ENCODE data around the gene BCL7A. TPM values are rescaled to one million over a fixed set of nuclear protein-coding genes. Genes with fewer than 3 reads are reported as not detected.

BCL7A gene
- total and polyA plus RNA-seq, 10 of the 15 experiments (the other 5 are each of a cell fraction or from before 2014, with no cell fraction given), result 0.37 to 17.2 (median 11.7) TPM

DNA sequence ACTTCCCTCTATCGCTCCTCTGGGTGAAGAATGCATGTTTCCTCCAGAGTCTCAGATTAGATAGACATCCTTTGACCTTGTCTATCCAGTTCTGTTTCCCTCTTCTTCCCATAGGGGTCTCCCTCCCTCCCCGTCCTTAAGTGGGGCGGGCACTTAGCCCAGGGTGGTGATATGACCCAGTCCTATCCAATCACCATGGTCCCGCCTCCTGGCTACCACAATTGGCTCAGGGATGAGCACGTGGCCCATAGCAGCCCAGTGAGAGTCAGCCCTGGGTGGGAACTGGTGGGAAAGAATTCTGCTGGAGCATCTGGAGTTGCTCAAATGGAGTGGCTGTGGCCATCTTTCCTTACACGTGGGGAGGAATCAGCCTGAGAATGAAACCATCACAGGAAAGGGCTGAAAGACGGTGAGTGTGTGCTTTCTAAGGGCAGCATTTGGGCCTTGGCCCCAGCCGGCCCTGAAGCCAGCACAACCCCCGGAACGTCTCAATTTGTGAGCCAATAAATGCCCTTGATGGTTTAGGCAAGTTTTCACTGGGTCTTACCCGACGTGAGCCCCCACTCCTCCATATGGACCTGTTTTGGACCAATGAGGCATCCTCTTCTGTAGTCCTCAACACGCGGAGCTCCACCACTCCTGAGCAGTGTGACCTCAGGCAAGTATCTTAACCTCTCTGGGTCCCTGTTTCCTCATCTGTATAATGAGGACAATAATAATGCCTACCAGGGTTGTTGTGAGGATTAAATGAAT is 42.5 kb downstream of the BCL7A start:
- peak; percentile 50 for DNase-seq (ENCODE audit: low read depth, low spot score)
- FAIRE-seq, result peak; percentile 69
- CTCF ChIA-PET, result interaction anchor here (0.9 to 1.5 kb wide), 3 partner anchors 10 to 36 kb away, joined by 3 to 4 read pairs (median 3); no protein-coding TSS in a partner anchor
- TF ChIP-seq, protein P1, sequence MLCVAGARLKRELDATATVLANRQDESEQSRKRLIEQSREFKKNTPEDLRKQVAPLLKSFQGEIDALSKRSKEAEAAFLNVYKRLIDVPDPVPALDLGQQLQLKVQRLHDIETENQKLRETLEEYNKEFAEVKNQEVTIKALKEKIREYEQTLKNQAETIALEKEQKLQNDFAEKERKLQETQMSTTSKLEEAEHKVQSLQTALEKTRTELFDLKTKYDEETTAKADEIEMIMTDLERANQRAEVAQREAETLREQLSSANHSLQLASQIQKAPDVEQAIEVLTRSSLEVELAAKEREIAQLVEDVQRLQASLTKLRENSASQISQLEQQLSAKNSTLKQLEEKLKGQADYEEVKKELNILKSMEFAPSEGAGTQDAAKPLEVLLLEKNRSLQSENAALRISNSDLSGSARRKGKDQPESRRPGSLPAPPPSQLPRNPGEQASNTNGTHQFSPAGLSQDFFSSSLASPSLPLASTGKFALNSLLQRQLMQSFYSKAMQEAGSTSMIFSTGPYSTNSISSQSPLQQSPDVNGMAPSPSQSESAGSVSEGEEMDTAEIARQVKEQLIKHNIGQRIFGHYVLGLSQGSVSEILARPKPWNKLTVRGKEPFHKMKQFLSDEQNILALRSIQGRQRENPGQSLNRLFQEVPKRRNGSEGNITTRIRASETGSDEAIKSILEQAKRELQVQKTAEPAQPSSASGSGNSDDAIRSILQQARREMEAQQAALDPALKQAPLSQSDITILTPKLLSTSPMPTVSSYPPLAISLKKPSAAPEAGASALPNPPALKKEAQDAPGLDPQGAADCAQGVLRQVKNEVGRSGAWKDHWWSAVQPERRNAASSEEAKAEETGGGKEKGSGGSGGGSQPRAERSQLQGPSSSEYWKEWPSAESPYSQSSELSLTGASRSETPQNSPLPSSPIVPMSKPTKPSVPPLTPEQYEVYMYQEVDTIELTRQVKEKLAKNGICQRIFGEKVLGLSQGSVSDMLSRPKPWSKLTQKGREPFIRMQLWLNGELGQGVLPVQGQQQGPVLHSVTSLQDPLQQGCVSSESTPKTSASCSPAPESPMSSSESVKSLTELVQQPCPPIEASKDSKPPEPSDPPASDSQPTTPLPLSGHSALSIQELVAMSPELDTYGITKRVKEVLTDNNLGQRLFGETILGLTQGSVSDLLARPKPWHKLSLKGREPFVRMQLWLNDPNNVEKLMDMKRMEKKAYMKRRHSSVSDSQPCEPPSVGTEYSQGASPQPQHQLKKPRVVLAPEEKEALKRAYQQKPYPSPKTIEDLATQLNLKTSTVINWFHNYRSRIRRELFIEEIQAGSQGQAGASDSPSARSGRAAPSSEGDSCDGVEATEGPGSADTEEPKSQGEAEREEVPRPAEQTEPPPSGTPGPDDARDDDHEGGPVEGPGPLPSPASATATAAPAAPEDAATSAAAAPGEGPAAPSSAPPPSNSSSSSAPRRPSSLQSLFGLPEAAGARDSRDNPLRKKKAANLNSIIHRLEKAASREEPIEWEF (IDR thresholded peaks at IDR 0.05; ENCODE audit: insufficient replicate concordance, low read depth, low read length), result no peak
- TF ChIP-seq KDM1A (IDR thresholded peaks at IDR 0.05; ENCODE audit: borderline replicate concordance), result no peak
- TF ChIP-seq CREB1 (IDR thresholded peaks at IDR 0.05; ENCODE audit: low read depth), result 0 out of 2 replicates have a peak, but pooled peaks have one; percentile 8
- TF ChIP-seq HDAC6 (IDR thresholded peaks at IDR 0.05; ENCODE audit: unreplicated experiment), result no peak
- TF ChIP-seq, protein P2, sequence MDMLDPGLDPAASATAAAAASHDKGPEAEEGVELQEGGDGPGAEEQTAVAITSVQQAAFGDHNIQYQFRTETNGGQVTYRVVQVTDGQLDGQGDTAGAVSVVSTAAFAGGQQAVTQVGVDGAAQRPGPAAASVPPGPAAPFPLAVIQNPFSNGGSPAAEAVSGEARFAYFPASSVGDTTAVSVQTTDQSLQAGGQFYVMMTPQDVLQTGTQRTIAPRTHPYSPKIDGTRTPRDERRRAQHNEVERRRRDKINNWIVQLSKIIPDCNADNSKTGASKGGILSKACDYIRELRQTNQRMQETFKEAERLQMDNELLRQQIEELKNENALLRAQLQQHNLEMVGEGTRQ (IDR thresholded peaks at IDR 0.05; ENCODE audit: borderline replicate concordance, low read depth, low read length), result peak; percentile 62
- no peak for TF ChIP-seq NR2C2 (IDR thresholded peaks at IDR 0.05; ENCODE audit: borderline replicate concordance, control insufficient read depth, insufficient read length, low read depth)
- TF ChIP-seq EZH2 (IDR thresholded peaks at IDR 0.05; ENCODE audit: borderline replicate concordance, control insufficient read depth, low read depth, low read length), result no peak
- no peak for TF ChIP-seq SIX5 (IDR thresholded peaks at IDR 0.05; ENCODE audit: low read depth, low read length, severe bottlenecking)
- TF ChIP-seq POLR2AphosphoS5 (IDR thresholded peaks at IDR 0.05; ENCODE audit: low read length), result 0 out of 2 replicates have a peak, but pooled peaks have one; percentile 26
- TF ChIP-seq EGR1 (IDR thresholded peaks at IDR 0.05; ENCODE audit: borderline replicate concordance in 1 of 2, low read depth in 2 of 2, low read length in 2 of 2), result no peak
- TF ChIP-seq HDGF (IDR thresholded peaks at IDR 0.05), result no peak
- 0 out of 2 replicates have a peak, but pooled peaks have one; percentile 21 for TF ChIP-seq POLR2A (IDR thresholded peaks at IDR 0.05; ENCODE audit: low read depth, low read length)
- no peak for TF ChIP-seq FOXM1 (IDR thresholded peaks at IDR 0.05; ENCODE audit: low read depth, low read length)
- TF ChIP-seq ZNF217 (IDR thresholded peaks at IDR 0.05), result no peak
- no peak for TF ChIP-seq SPI1 (IDR thresholded peaks at IDR 0.05; ENCODE audit: borderline replicate concordance, insufficient read depth, low read depth, low read length)
- TF ChIP-seq JUND (IDR thresholded peaks at IDR 0.05; ENCODE audit: low read depth, low read length), result no peak

More for the DNA sequence above, 42.5 kb downstream of the BCL7A start:
- peak overlapping the region; percentile 28; the same call in 1 of the 2 replicates for H3K4me2 ChIP-seq (ENCODE audit: control insufficient read depth, insufficient read depth)
- POLR2A ChIA-PET, result no interaction called here
- RAD21 ChIA-PET (ENCODE audit: unreplicated experiment), result interaction anchor here (1.0 kb wide), 1 partner anchor 176 kb away, joined by 3 read pairs; the partner anchor contains the start of gene PSMD9
- H3K79me2 ChIP-seq (ENCODE audit: control insufficient read depth, insufficient read depth, low read length), result no peaks in the 10 kb centered on the region
- in situ Hi-C loops (cut with MboI) (no loop called here), intact Hi-C loops (cut with micrococcal nuclease; ENCODE audit: unreplicated experiment) (loop anchor here (2.0 kb wide), 1 partner anchor 59 kb away; no protein-coding TSS in a partner anchor)
- peaks cover 0 to 2% of the 10 kb centered on the region in 2 experiments; a peak in 1 of 4 replicates for H3K36me3 ChIP-seq (ENCODE audit: control insufficient read depth in 2 of 2, insufficient read depth in 2 of 2, low read length in 1 of 2)
- peak overlapping the region; percentile 52; the same call in 1 of the 2 replicates for H3K4me3 ChIP-seq
- H3K9me3 ChIP-seq (replicated peaks; ENCODE audit: control insufficient read depth, insufficient read depth, low read length), result no peaks in the 10 kb centered on the region
- TSS peak; percentile 88 for BruUV-seq (replicated peaks)
- ATAC-seq, result peak; percentile 98
- H2AFZ ChIP-seq (ENCODE audit: control insufficient read depth, low read depth, low read length), result peak overlapping the region; percentile 22
- SMC1A ChIA-PET (ENCODE audit: uncharacterized antibody, unreplicated experiment), result interaction anchor here (1.2 kb wide), 1 partner anchor 59 kb away, joined by 3 read pairs; no protein-coding TSS in a partner anchor
- H3K9ac ChIP-seq (ENCODE audit: control insufficient read depth, insufficient read depth, low read length), result no peak overlapping the region
- no peak overlapping the region for H3K27ac ChIP-seq (ENCODE audit: control insufficient read depth, insufficient read depth)
- H3K4me1 ChIP-seq (ENCODE audit: control insufficient read depth, insufficient read depth, low read length), result peaks cover 15% of the 10 kb centered on the region
- 49% methylated on average over 14 of the region's 14 CpGs for WGBS (ENCODE audit: insufficient coverage, insufficient replicate concordance, low lambda C conversion rate, missing lambda C conversion rate)
- no peaks in the 10 kb centered on the region for H3K27me3 ChIP-seq (replicated peaks in 1 of 2; ENCODE audit: control insufficient read depth in 2 of 2, insufficient read depth in 2 of 2, low read length in 1 of 2)
- H4K20me1 ChIP-seq (ENCODE audit: control insufficient read depth, insufficient read depth), result no peaks in the 10 kb centered on the region

All from GM12878 (cell line).